Stimulated activated CD4-positive, alpha-beta T cell treated with anti-CD3 and anti-CD28 coated beads, Interleukin-4, amount 100 ng/mL, for 4 hours (primary cell): ENCODE results near the gene COL19A1.

Experiments
- DNase-seq, 2 experiments: peaks; one replicate each; pipeline ENCODE4 v3.0.0-alpha.2; 2020

The COL19A1 gene

DNA sequence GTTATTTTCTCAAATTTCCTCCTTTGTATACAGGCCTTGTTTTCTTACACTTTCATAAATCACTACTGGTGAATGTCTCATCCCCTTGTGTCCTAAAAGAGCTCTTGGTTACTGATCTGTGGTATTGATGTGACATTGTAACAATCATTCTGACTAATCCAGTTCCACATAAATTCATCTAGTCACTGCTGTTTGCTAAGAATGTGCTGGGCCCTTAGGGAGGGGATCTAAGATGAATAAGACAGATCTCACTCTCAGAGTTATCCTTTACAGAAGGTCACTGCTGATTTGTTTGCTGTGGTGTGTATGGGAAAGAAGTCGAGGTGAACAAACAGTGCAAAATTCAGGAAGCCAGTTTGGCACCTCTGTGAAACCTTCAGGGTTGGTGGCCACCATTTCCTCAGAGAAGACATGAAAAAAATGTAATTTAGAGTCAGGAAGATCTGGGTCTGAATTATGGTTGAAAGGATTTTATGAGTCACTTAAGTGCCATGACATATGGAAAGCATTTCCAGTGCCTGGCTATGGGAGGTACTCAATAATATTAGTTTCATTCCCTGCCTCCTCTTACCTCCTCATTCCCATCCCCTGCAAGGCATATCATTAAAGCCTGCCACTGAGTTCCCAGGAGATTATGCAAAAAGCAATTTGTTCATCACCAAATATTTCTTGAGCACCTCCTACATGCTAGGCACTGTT is 314.7 kb downstream of the COL19A1 start:
- DNase-seq = no peak

DNA sequence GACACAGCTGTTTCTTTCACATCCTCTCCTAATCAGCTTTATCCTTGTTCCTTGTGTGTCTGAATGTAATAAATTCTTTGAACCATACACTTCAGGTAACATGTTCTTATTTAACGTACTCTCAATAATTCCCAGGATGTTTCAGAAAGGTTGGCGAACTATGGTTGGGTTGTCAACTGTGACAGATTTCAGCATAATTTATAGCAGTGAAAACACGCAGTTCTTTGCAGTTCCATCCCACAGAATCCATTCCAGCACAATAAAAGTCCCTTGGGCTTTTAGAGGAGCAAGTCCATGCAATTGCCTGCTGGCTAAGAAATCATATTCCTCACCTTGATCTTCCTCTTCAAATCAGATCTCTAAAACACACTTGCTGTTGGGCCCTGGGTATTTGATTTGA is 317.2 kb downstream of the COL19A1 start:
- DNase-seq = no peak

DNA sequence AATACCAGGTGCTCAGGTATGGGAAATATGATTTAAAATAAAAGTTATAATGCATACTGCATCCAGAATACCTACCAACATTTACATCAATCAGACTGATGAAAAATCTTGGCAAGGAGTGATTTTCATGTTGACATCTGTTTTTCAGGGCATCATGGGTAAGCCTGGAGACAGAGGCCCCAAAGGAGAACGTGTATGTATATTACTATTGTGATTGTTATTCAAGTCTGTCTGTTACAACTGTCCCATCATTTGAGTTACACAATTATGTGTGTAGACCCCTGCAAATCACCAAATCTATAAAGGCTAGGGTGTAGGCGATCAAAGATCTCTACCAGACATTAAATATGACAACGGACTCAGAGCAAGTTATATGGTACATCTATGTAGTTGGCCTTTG is 318.4 kb downstream of the COL19A1 start:
- DNase-seq = no peak

DNA sequence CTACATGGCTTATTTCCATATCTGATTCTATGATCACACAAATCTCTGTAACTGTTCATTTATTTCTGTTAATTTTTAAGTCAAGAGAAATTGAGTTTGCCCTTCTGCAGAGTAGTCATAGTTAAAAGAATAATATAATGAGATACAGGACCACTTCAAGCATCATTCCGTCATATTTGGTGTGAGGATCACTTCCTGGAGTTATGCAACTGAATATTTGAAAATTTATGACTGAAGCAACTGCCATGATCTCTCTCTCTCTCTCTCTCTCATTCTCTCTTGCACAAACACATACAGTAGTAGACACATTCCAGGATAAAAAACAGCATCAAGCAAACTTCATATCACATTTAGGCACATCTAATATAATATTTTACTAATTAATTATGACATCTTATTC is 320.1 kb downstream of the COL19A1 start:
- no peak for DNase-seq

DNA sequence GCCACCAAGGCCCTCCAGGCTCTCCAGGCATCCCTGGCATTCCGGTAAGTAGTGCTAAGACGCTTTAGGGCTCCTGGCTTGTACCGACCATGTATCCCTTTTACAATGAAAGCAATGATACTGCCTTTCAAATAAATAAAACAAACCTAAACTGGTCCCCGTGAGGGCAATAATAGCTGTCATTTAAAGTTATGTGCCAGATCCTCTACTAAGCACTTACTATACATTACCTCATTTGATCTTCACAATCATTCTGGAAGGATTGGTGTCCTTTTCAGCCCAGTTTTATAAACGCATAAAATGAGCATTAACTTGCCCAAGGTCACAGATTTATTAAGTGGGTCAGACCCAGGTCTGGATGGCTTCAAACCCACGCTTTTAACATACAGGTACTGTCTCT is 321.8 kb downstream of the COL19A1 start:
- no peak for DNase-seq

DNA sequence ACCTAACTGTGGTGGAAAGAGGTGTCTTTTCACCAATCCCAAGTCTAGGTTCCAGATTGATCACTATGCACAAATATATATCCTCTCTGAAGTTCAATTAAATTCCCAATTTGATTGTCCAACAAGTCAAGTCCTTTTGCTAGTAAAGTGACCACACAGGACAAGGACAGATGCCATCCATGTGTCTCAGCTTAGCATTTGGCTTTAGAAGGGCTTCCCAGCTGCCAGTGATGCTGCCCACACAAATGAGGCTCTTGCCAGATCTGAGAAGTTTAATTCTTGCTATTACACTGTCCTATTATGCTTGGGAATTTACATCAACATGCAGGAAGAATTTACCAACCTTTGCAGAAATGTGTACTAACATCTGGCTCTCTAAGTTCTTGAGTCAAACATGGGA is 328.1 kb downstream of the COL19A1 start:
- DNase-seq = no peak

DNA sequence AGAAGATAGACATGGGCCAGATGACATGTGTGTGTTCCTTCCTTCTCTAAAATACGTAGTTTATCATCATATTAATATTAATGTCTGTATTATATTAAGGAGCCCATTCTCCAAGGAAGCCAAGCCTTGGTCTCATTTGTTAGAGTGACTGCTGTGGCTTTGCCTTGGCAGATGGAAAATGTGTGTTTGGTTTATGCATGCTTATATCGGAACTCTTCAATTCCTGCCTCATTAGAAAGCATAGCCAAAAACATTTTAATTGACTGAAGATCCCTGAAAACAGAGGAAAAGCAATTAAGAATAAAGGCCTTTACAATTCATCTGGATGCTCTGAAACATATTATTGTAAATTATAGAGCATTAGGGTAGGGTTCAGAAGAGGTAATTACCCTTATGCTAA is 330.2 kb downstream of the COL19A1 start:
- DNase-seq = no peak

DNA sequence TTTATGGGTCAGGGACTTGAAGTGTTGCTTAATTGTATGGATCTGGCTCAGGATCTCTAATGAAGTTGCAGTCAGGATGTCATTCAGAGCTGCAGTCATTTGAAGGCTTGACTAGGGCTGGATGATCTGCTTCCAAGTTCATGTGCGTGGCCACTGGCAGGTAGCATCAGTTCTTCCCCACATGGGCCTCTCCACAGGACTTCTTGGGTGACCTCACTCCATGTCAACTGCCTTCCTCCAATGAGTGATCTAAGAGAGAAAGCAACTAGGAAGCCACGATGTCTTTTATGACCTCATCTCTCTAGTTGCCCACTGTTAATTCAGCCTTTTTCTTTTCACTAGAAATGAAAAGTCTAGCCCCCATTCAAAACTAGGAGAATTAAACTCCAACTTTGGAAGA is 332.4 kb downstream of the COL19A1 start:
- no peak for DNase-seq

DNA sequence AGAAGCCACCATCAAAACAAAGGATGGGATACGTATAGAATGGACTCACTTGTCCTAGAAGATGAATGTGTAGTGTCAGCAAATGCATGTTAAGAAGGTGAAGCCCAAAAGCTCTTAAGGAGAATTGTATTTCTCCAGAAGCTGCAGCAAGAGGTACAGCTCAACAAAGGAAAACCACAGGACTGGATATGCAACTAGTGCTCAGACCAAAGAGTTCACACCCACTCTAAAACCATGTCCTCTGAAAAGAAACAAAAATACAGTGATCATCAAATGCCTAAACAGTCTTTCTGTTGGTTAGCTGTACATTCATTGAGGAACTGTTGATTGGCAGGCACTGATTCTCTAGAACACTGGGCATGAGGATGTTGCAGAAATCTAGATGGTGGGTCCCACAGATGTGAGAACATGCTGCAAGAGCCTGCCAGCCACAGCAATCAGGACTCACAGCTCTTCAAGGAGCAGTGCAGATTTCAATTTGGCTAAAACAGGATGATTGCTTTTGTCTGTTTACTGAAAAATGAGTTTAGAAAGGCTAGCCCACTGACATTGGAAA is 342.0 kb downstream of the COL19A1 start:
- DNase-seq = no peak

DNA sequence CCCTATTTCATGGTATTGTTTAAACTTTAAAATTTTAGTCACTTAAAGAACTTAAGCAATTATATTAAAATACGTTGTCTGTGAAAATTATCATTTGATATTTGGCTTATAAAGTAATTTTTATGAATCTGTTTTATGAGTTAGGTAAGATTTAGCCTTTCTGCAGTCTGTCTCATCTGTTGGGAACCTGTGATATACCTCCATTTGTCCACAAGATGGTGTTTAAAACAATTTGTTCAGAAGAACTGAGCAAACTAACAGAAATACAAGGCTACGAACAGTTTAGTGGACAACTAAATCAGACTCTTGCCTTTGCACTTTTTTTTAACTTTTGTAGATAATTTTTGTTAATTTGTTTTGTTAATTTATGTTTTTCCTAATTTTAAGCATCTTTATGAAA is 344.1 kb downstream of the COL19A1 start:
- no peak for DNase-seq

DNA sequence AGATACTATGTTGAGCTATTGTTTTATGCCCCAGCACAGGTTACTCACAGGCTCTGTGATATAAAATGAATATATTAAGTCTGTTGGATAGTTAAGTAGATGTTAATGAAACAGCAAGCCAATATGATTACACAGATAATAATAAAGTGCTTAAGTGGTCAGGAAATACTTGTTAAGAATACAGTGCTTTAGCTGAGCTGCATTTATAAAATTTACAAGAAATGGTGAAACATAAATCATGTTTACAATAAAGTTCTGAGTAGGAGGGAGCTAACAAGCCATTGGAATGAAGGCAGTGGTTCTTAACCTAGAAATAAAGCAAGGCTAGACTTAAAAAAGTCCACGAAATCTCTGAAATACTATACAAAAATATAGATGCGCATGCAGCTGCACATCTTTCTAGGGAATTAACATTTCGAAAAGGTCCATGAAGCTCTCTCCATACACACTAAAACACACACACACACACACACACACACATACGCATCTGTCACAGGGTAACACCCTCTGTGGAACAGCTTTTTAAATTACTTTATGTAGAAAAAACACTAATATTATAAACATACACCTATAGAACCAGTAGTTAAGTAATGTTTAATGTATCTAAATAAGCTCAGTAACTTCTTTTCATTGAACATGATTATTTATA is 349.2 kb downstream of the COL19A1 start:
- DNase-seq = no peak

DNA sequence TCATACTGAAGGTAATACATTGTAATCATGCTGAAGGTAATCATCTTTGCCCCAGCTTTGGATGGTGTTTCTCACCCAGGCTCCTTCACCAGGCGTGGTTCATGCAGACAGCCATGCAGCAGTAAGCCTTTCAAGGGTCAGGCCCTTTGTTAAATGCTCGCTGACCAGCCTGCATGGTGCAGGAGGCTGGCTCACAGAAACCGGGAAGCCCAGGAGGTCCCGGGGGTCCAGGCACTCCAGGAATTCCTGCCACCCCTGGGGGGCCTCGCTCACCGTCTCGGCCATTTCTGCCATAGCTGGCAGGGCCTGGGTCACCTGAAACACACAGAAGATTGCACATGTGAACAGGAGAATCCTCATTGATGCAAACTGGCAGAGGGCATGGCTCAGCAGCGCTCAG is 350.4 kb downstream of the COL19A1 start:
- no peak for DNase-seq

DNA sequence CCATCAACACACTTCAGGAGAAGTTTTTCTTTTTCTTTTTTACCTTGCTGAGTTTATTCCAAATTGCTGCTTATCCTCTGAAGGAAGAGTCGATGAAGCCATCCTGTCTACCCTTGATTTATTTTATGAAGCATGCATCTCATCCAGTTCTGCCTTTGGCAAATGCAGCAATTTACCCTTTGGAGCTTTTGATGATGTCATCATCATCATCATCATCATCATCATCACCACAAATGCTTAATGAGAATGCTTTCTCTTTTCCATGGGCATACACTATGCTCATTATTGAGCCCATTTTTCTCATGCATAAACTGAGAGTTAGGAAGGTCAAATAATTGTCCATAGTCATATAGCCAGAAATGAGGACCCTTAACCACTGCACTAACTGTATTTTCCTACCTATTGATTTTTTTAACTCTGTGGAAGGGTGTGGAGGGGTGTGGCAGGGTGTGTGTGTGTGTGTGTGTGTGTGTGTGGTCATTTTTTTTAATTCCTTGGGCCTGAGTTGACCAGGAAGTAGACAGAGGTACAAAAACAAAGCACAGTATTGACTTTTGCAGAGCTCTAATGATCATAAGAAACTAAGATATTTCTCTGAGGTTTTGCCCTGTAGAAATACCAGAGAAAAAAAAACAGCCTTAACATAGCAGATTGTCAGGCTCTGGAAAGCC is 353.7 kb downstream of the COL19A1 start:
- DNase-seq = no peak

DNA sequence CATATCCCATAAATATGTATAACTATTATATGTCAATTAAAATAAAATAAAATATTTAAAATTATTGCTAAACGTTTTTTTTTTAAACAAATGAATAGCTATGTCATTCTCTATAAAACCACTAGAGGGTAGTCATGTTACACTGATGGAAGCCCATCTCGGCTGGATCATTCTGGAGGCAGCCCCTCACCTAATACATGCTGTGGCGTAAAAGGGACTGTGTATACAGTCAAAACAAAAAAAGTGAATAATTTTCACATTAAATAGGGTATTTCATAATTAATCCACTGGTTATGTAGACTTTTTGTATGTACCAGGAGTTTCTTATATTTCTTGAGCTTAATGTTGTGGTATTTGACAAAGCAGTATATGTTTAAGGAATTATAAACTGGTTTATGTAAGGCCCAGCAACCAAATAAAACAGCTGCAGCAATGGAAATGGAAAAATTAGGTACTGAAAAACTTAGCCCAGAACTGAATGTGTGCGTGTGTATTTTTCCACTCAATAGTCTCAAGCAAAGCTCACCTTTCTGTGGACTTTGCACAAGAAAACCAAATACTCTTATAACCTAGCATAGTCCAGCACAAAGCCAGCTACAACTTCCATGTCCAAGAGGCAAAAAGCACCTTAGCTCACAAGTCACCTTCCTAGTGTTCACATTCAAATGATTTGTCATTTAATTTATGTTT is 354.8 kb downstream of the COL19A1 start:
- no peak for DNase-seq

DNA sequence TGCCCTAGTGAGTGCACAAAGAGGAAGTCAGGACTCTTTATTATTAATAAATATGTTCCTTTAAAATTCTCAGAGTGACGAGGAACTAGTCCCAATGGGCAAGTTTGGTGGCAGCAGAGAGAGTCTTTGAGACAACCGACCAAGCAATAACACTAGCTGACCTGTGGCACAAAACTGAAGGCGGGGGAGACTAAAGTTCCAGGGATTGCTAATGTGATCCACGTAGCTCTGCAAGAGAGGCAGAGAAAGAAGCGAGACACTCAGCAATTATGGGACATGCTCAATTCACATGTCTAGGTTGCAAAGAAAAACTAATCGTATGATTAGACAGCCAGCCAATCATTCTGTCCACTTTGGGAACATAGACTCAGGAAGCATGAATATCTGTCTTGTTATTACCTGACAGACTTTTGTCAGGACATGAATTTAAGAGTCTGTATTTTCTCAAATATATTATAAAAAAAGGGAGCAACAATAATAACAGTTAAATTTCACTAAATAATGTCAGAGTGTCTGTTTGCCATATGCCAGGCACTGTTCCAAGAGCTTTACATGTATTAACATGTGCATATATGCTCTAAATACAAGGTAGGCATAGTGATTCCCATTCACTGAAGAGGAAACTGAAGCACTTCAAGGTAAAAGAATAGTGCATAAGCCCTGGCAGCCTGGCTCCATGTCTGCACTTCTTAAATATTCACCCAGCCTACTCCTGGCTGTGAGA is 355.5 kb downstream of the COL19A1 start:
- no peak for DNase-seq

DNA sequence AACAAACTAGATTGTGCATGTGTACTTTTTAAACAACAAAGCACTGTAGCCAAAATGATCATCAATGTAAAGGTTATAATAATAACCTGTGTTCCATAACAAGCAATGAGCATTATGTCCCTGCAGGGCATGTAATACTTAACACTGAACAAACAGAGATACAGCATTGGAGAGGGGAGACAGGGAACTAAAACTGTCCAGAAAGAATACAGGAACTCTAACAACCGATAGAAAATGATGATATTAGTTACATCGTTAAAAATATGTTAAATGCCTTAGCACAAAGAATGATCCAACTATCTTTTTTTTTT is 356.0 kb downstream of the COL19A1 start:
- no peak for DNase-seq

DNA sequence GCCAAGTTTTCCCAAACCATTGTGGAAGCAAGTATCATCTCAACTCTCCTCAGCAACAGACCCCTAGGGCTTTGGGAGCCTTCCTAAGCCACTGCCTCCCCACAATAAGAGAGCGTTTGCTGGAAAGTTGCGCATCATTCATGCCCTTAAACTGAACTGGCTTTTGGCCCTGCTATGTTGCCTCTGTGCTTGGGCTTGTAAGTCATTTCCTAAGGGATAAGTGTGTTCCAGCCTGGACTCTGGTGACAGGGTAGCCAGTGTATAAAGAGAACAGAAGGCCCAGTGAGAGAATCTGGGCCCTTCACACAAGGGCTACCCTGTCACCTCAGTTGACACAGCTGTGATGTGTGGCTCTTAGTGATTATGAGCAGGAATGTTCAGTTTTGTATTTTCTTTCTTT is 358.7 kb downstream of the COL19A1 start:
- no peak for DNase-seq

DNA sequence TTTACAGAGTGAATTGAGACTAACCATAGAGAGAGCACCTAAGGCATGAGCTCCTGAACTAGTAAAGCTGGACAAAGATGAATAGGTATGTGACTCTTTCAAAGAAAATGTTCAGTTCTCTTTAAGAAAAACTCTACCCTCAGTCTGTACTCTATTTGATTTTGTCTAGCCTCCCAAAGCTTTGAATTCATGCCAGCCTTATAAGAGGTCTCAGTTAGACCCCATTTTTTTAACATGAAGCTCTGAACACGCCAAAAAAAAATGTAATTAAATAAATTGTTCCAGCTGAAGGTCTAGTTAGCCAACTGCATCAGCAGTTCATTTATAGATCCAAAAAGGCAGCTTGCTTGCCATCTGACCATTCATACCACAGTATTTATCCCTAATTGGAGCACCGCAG is 365.0 kb downstream of the COL19A1 start:
- no peak for DNase-seq

DNA sequence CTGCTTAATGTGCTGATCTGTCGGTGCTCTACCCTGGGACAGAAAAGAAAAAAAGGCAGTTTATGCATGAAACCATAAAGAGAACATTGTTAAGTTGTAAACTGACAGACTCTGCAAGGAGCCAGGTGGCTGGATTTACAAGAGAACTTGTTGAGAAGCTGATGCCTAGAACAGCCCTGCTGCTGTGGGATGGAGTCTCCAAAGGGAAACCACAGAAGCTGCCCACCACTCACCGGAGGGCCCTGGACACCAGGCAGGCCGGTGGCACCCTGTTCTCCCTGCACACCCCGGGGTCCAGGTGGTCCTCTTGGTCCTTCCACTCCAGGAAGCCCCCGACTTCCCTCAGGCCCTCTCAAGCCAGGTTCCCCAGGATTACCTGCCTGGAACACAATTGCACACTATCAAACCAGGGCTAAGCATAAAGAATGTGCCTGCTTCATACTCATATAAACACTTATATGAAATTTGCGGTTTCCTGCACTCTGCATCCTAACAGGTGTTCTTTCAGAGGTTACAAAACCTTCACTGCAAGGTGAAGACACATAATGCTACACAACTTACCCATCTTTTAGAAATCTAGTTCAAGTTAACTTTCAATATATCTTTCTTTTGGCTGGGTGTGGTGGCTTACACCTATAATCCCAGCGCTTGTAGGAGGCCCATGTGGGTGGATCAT is 368.3 kb downstream of the COL19A1 start:
- DNase-seq = no peak

DNA sequence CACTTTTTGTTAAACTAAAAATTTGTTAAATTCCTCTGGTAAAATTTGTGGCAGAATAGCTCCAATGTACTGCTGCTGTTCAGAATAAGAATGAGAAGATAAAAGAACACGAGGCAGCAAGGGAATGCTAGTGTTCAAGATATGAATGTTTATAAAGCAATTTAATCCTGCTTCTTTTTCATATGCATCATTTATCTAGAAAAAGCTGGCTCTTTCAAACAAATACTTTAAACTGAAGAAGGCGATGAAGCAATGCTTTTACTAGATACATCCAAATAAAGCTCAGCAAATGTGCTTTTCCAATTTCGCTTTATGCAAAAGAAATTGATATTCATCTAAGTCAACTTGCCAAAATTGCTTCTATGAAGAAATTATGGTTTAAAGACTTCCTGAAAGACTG is 370.0 kb downstream of the COL19A1 start:
- DNase-seq = no peak

DNA sequence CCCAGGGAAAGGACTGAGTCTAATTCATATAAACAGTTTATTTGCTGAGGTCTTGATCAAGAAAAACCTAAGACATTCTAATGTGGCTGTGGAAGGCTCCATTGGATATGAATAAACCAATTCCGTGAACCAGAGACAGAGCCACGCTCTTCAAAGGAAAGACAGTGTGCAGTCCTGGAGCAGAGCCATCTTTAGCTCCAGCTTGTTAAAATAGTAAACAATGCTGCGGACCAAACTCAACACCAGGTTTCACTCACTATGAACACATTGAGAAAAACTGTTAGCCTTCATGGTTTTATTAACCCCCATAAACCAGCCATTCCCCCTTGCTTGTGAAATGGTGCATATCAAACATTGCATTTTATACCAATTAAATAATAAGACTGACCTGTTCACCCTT is 374.7 kb downstream of the COL19A1 start:
- no peak for DNase-seq

DNA sequence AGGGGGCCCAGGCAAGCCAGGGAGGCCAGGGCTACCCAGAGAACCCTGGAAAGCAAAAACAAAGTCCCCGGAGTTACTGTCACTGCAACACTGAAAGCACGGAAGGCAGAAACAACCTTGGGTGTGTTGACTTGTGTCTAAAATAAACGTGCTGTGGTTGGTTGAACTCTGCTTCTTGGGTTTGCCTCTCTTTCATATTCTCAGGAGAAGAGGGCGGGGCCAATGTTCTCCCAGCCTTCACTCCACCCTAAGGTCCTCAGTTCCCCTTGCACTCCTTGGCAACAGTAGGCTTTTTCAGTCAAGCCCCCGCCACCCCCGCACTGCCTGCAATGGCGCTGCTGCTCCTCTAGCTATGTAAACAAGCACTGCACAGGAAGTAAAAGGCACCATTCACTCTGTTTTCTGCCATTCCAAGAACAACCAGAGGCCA is 375.6 kb downstream of the COL19A1 start:
- no peak for DNase-seq
